Activated CD4-positive, CD25-positive, alpha-beta regulatory T cell treated with anti-CD3 and anti-CD28 coated beads, Interleukin-2, amount 50 U/mL, for 16 hours (primary cell): Measurements from ENCODE around the gene ANP32A.

Experiments
- DNase-seq: peaks from one replicate; pipeline ENCODE4 v3.0.0-alpha.2; 2020; ENCODE audit warnings: low read depth, low spot score

The ANP32A gene

DNA sequence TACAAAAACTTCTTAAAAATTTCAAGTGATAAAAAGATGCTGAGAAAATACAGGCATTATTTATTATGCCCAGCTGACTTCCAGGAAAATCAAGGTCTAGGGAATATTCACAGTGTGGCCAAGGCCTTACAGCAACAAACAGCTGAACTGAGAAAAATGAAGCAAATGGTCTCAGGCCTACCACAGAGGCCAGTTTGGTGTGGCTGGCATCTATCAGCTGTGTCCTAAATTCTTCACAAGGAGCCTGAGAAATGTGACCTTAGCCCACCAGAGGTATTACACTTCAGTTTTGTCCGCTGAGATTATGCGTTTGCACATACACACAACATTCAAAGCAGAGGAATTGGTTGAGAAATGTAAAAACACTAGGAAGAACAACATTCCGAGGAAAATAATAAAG lies 77.4 kb downstream of the ANP32A start:
- no peak for DNase-seq

DNA sequence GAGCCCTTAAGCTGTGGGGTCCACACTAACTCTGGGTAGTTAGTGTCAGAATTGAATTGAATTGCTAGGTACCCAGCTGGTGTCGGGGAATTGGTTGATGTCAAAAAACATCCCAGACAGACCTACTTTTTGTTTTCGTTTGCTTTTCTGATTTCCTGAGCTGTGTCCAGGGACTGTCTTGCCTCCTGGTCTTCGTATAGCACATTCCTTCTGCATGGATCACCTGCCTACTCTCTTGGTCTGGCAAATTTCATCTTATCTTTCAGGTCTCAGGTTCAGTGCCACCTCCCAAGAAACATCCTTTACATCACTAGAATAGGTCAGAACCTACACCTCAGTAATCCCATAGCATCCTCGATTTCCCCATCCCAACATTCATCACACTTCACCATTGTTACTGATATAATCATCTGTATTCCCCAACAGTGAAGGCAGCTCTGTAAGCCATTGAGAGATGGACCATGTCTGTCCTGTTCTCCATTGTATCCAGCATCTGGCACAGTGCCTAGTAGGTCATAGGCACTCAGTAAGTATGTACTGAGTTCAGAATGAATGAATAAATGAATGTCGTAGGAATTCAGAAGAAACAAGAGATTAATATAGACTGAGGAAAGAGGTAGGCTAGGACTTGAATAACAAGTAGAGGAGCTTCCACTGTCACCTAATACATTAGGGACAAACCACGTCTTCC lies 81.2 kb downstream of the ANP32A start:
- DNase-seq = no peak

DNA sequence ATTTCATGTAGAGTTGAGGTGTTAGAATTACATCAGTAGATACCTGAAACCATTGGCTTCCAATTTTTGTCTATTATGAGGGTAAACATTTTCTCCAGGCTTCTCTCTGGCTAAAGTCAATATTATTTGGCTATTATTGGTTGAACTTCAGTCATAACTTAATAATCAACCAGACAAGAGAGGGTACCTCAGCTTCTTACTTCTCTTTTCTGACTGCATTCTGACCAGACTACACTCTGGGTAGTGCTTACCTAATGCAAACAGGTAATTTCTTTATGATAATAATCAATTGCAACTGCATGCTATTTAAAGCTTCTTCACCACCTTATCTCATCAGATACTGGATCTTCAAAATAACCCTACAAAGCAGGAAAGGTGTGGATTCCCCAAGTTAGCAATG lies 85.1 kb downstream of the ANP32A start:
- no peak for DNase-seq

DNA sequence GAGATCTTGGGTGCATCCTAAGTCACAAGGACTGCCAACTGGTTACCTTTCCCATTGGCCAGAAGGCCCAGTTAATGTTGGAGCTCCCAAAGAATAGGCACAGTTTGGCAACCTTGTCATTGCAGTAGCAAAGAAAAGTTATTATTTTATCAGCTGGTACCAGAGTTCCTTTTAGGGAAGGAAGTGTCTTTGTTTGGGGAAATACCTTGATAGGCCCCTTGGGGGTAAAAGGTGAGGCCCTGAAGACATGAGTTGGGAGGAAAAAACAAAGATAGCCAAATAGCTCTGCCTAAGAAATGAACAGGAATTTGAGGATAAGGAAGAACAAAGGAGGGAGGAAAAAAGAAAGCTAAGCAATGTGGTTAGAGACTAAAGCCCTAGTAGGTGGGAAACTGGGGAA lies 85.8 kb downstream of the ANP32A start:
- no peak for DNase-seq

DNA sequence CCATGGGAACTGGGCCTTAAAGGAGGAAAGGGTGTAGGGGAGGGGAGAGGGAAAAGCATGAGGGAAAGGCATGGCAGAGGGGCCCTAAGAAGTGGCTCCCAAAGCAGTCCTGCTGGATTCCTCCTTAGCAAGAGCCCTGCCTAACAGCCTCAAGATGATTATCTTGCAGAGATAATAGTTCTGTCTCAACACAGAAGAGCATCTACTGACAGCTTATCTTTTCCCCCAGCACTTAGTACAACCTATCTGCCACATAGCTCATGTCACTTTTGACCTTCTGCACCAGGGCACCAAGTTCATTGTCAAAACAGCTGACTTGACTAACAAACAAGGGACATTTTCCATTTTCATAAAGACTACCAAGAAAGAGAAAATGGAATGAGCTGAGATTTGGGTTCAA lies 86.3 kb downstream of the ANP32A start:
- DNase-seq = no peak

DNA sequence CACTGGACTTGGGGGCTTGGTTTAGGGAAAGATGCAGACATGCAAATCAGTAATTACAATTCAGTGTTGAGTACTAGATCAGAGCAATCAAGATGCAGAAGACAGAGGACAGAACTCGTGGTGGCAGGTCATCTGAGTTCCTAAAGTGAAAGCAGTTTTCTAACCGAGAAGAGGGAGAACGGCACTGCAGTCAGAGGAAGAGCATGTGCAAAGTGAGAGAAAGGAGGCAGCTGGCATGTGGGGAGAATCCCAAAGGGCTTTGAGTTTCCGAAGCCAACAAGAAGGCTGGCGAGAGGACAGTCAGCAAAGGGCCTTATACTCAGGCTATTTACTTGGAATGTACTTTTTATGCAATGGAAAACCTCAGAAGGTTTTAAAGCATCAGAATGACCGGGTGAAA lies 87.0 kb downstream of the ANP32A start:
- no peak for DNase-seq

DNA sequence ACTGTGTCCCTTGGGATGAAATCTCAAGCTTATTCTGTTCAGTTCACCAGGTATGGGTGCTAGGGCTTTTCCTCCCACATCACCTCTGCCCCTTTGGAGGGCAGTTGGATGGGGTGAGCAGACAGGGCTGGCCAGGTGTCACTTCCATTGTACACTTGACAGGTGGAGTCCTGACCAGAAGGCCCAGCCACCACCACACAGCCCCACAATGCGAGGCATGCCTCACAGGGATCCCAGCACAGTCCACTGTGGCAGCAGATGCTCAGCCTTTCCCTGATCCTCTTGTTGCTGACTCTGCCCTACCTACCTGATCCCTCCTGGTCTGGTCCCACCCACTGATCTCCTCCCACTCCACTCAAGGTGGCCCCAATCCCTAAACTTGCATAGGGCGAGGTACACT lies 88.2 kb downstream of the ANP32A start:
- no peak for DNase-seq

DNA sequence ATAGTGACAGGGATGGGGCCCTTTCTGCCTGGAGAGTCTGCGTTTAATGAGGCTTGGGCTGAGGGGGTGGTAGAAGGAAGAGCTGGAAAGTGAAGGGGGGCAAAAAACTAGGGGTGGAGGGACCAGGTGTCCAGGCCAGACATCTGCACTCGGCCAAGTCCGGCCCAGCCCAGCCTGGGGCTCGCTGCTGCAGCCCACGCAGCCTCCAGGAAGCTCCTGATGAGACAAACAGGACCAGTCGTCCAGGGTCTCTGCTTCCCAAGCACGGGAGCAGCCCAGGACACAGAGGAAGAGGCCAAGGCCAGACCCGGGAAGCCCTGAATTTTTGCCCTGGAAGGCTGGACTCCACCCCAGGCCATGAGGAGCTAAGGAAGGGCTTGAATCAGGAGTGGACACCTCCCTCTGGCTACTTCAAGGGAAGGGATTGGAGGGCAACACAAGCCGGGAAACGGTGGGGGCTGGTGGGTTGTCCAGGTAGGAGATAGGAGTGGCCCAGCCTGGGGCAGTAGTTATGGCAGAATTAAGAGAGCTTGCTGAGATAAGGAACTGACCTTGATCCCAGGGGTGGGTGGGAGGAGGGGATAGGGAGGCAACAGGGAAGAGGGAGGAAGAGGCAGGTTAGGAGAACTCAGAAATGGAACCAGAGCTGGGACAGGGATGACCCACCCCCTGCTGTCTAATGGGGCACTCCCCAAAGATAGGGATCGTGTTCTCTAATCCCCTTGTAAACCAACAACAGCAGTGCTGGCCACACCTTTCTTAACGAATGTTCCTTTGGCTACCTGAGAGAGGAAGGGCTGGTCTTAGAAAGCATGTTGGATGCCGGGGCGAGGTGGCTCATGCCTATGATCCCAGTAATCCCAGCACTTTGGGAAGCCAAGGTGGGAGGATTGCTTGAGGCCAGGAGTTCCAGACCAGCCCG lies 89.5 kb downstream of the ANP32A start:
- DNase-seq = no peak

DNA sequence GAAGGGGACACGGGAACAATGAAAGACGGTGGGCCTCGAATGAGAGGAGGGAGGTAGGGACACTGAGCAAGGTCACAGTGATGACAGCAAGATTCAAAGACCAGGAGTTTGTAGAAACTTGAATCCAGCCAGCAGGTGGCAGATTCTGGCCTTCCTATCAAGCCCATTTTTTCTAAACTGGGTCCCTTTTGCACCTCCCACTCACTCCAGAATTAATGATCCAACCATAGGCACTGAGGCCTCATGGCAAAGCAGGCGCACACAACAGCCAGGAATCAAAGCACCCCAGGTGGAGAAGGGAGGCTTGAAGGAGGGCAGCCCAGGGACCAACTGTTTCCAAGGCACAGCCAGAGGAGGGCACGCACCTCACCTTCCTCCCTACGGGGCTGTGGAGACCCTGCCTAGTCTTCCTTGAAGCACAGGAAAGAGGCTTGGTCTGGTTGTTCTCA lies 90.2 kb downstream of the ANP32A start:
- no peak for DNase-seq

DNA sequence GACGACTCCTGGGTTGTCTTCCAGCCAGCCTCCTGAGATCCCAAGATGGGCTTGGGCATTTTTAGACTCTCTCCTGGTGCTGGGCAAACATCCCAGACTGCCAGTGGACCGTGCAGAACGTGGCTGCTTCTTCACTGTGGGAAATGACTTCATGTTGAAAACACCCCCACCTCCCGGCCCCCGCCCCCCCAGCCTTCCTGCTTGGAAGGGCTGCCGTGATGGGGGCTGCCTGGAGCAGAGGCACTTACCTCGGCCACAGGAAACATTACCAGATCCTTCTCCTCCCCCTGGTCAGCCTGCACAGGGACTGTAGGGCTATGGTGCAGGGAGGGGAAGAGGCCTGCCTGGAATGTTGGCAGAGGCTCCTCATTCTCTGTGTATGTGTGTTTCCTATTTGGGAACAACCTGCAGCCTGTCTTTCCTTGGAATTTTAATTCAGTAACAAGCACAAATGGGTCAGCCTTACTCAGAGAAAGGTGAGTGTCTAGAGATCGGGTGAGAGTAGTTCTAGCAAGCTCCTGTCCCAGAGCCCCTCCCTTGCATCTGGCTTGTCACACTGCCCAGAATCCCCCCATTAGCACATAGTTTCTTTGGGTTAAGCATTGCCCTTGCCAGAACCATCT lies 90.8 kb downstream of the ANP32A start:
- no peak for DNase-seq
